Hepatocyte (in vitro differentiated cells): ENCODE results near the gene RBFOX2. TPM values are rescaled to one million over a fixed set of nuclear protein-coding genes. Genes with fewer than 3 reads are reported as not detected.

Source experiments
- DNase-seq: peaks from one replicate; pipeline ENCODE4 v3.0.0-alpha.2; 2016; ENCODE audit warnings: low spot score
- H2AFZ ChIP-seq: fragments of 200-600 bp; sonication (generic); 2 replicates; pipeline ENCODE4 v1.6.0; 2016; ENCODE audit warnings: antibody characterized with exemption, mild to moderate bottlenecking
- H3K27ac ChIP-seq: fragments of 200-600 bp; sonication (generic); 2 replicates; pipeline ENCODE4 v1.5.1; 2016; ENCODE audit warnings: mild to moderate bottlenecking
- H3K27me3 ChIP-seq: fragments of 200-600 bp; sonication (generic); 2 replicates; pipeline ENCODE4 v1.6.1; 2016
- H3K36me3 ChIP-seq: fragments of 200-600 bp; sonication (generic); replicated peaks from 2 replicates; pipeline ENCODE4 v1.5.1; 2016; ENCODE audit warnings: low read depth; ENCODE audit not compliant: insufficient read depth
- H3K4me1 ChIP-seq: fragments of 200-600 bp; sonication (generic); 2 replicates; pipeline ENCODE4 v1.5.1; 2016; ENCODE audit warnings: mild to moderate bottlenecking, moderate library complexity; ENCODE audit not compliant: insufficient read depth
- H3K4me2 ChIP-seq: fragments of 200-600 bp; sonication (generic); 2 replicates; pipeline ENCODE4 v1.6.0; 2016
- H3K4me3 ChIP-seq: fragments of 200-600 bp; sonication (generic); 2 replicates; pipeline ENCODE4 v1.5.1; 2016; ENCODE audit warnings: mild to moderate bottlenecking
- H3K79me2 ChIP-seq: fragments of 200-600 bp; sonication (generic); 2 replicates; pipeline ENCODE4 v1.6.0; 2017; ENCODE audit warnings: mild to moderate bottlenecking
- H3K9me2 ChIP-seq: fragments of 200-600 bp; sonication (generic); replicated peaks from 2 replicates; pipeline ENCODE4 v1.6.0; 2017; ENCODE audit warnings: mild to moderate bottlenecking; ENCODE audit not compliant: insufficient read depth
- H3K9me3 ChIP-seq: fragments of 200-600 bp; sonication (generic); 2 replicates; pipeline ENCODE4 v1.5.1; 2016; ENCODE audit warnings: low read depth, mild to moderate bottlenecking
- H4K20me1 ChIP-seq: fragments of 200-600 bp; sonication (generic); 2 replicates; pipeline ENCODE4 v1.6.0; 2016; ENCODE audit warnings: mild to moderate bottlenecking; ENCODE audit not compliant: insufficient read depth, poor library complexity, severe bottlenecking
- CTCF ChIP-seq: fragments of 200-600 bp; sonication (generic); IDR thresholded peaks from 2 replicates; pipeline ENCODE4 v1.5.1; 2016; ENCODE audit warnings: antibody characterized with exemption, mild to moderate bottlenecking; ENCODE audit not compliant: poor library complexity
- EZH2 ChIP-seq: fragments of 200-600 bp; sonication (generic); IDR thresholded peaks from 2 replicates; pipeline ENCODE4 v1.6.1; 2016; ENCODE audit warnings: antibody characterized with exemption, mild to moderate bottlenecking, borderline replicate concordance
- EZH2phosphoT487 ChIP-seq: fragments of 200-600 bp; sonication (generic); IDR thresholded peaks from one replicate; pipeline ENCODE4 v1.6.1; 2018; ENCODE audit warnings: antibody characterized with exemption, mild to moderate bottlenecking, low read depth, moderate library complexity; ENCODE audit not compliant: unreplicated experiment, severe bottlenecking
- WGBS: methylation state at CpG from one replicate; pipeline ENCODE4 v1.1.6; 2016; ENCODE audit warnings: low lambda C conversion rate; ENCODE audit errors: missing lambda C conversion rate; 5-methylcytosine and 5-hydroxymethylcytosine counted together
- polyA plus RNA-seq: library from polyadenylated mRNA; unstranded; fragments of >200 nt; fragmentation: Nextera tagmentation; extraction: Ambion mirVana; gene quantifications from 2 replicates; pipeline ENCODE4 v1.2.1, GENCODE V29; 2016
- total RNA-seq: library from RNA; depleted of rRNA; stranded (reverse); fragments of >200 nt; gene quantifications from 2 replicates; pipeline ENCODE4 v1.2.3, GENCODE V29; 2014

The RBFOX2 gene
- total and polyA plus RNA-seq, 2 experiments from 2014 or later, result 76.7 to 133 TPM

GRCh38 chr22:35842519-35842913, 186.1 kb downstream of the RBFOX2 start:
- Histone ChIP-seq H3K4me2 (no peak overlapping the region), H3K9me2 (no peaks in the 10 kb centered on the region), H3K4me3 (no peak overlapping the region), H3K4me1 (peaks cover 5% of the 10 kb centered on the region), H3K9me3 (no peaks in the 10 kb centered on the region), H3K36me3 (no peaks in the 10 kb centered on the region), H3K27me3 (no peaks in the 10 kb centered on the region), H4K20me1 (no peaks in the 10 kb centered on the region), H3K27ac (no peak overlapping the region), H3K79me2 (peaks cover 67% of the 10 kb centered on the region), H2AFZ (no peak overlapping the region)
- no peak for TF ChIP-seq CTCF
- TF ChIP-seq EZH2, result no peak
- TF ChIP-seq EZH2phosphoT487, result no peak
- 80% methylated on average over 1 of the region's 1 CpG for WGBS
- no peak for DNase-seq

GRCh38 chr22:35841907-35842518, 186.6 kb downstream of the RBFOX2 start:
- WGBS, result 88% methylated on average over 3 of the region's 3 CpGs
- DNase-seq, result no peak
- H4K20me1 ChIP-seq, result no peaks in the 10 kb centered on the region
- no peak overlapping the region for H3K27ac ChIP-seq
- TF ChIP-seq CTCF (no peak), EZH2phosphoT487 (no peak), EZH2 (no peak)
- H3K4me3 ChIP-seq, result no peak overlapping the region
- H3K9me2 ChIP-seq, result no peaks in the 10 kb centered on the region
- no peak overlapping the region for H3K4me2 ChIP-seq
- no peak overlapping the region for H2AFZ ChIP-seq
- H3K27me3 ChIP-seq, result no peaks in the 10 kb centered on the region
- H3K36me3 ChIP-seq, result no peaks in the 10 kb centered on the region
- peaks cover 6% of the 10 kb centered on the region for H3K4me1 ChIP-seq
- no peaks in the 10 kb centered on the region for H3K9me3 ChIP-seq
- peaks cover 72% of the 10 kb centered on the region for H3K79me2 ChIP-seq

GRCh38 chr22:35840302-35840739, 188.3 kb downstream of the RBFOX2 start:
- Histone ChIP-seq H3K9me2 (no peaks in the 10 kb centered on the region), H3K36me3 (no peaks in the 10 kb centered on the region), H4K20me1 (peaks cover 1% of the 10 kb centered on the region), H3K27ac (peak overlapping the region; percentile 88), H3K4me2 (peak overlapping the region; percentile 79), H3K9me3 (no peaks in the 10 kb centered on the region), H2AFZ (peak overlapping the region; percentile 8), H3K4me3 (peak overlapping the region; percentile 64), H3K4me1 (peaks cover 14% of the 10 kb centered on the region), H3K79me2 (peaks cover 79% of the 10 kb centered on the region), H3K27me3 (no peaks in the 10 kb centered on the region)
- TF ChIP-seq EZH2 (no peak), CTCF (no peak), EZH2phosphoT487 (no peak)
- WGBS, result 9% methylated on average over 8 of the region's 9 CpGs
- peak; percentile 95 for DNase-seq
